HG03457 (cell line): ENCODE results near the gene CECR2.

Experiments
- ATAC-seq: cut with Tn5 transposase; IDR thresholded peaks from one replicate; pipeline ENCODE4 v1.9.1; 2021; ENCODE audit warnings: moderate number of reproducible peaks; ENCODE audit not compliant: unreplicated experiment

Gene CECR2

DNA sequence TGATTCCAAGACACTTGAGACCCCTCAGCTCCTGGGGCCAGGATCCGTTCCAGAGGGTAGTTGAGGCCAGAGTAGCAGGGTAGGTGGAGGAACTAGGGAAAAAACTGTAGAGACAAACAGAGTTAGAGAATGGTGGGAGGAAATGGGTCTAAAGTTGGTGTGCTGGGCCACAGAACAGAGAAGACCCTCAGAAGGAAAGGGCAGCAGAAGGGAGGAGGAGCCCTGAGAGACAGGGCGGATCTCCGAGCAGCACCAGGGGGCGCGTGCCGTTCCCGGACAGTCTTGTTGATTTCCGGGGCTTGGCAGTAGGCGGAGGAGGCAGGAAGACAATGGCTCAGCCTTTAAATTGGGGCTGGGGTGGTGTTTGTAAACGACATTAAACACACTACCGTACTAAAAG is 2.4 kb upstream of the CECR2 start:
- no peak for ATAC-seq

- no peak for ATAC-seq
Observed at GRCh38 chr22:17368144-17368543, 1.1 kb upstream of the CECR2 start.

DNA sequence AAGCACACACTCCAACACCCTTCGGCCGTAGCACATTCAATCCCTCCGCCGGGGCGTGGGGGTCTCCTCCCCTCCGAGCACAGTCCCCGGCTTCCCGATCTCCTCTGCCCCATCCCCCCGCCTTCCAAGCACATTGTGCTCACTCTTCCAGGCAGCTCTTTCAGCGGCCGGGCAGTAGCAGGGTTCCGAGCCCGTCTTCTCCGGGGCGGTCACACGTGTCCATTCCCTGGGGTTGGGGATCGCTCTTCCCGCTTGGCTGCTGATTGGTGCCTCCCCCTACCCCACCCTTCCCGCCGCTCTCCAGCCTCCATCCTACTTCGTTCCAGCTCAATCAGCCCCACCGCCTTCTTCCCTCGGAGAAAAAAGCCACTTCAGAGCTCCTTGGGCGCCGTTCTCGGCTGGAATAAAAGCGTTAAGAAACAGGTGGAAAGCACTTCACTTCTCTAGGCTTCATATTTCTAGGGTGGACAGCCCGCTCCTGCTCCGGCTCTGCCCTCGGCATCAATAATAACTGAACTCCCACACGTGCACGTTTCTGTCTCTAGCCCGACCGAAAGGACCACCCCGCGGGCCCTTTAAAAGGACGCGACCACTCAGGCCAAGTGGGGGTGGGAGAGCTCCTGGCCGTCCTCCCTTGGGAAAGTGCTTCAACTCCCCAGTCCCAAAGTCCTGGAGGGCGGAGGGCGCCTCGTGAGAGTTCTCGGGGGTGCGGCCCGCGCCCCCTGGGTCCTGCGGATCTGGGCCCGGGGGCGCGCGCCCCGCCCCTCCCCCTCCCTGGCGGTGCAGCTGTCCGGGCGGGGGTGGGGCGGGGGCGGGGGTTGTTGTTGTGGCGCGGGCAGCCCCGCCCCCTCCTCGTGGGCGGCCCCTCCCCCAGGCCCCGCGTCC is 464 bp upstream of the CECR2 start:
- ATAC-seq = no peak

DNA sequence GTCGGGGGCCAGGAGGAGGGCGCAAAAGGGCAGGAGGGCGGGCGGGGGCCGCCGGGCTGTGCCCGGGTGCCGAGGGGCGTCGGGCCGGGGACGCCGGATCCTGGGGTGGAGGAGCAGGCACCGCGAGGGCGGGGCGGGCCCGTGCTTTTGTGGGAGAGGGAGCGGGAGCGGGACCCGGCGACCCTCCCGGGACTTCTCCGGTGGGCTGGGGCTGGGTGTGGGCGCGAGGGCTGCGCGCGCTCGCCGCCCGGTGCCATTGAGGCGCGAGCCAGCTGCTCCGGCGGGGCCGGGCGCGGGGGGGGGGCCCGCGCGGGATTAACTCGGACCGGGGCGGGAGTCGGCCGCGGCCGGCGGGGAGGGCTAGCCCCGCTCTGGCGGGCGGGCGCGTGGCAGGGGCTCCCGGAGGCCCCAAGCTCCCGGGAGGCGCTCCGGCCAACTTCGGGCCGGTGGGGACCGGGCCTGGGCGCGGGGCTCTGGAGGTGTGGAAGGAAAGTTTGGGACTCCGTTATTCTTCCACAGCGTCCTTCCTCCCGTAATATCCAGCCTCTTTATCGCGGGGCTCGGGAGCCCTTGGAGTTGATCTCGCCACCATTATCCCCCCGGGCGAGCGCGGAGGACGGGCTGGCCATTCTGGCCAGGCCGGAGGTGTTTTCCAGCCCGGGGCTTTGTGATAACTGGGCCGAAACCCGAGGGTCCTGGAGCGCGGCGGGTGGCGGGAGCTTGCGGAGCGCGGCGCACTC is 936 bp downstream of the CECR2 start:
- ATAC-seq = no peak

GRCh38 chr22:17370766-17371432 is 1.6 kb downstream of the CECR2 start:
- no peak for ATAC-seq

GRCh38 chr22:17371448-17371847 is 2.2 kb downstream of the CECR2 start:
- no peak for ATAC-seq

- no peak for ATAC-seq
Observed at GRCh38 chr22:17373855-17374254, 4.6 kb downstream of the CECR2 start.

GRCh38 chr22:17375914-17376614 is 6.8 kb downstream of the CECR2 start:
- ATAC-seq = no peak

GRCh38 chr22:17376950-17377349 is 7.7 kb downstream of the CECR2 start:
- ATAC-seq = no peak

GRCh38 chr22:17379944-17380343 is 10.7 kb downstream of the CECR2 start:
- no peak for ATAC-seq

- ATAC-seq = no peak
Observed at GRCh38 chr22:17380359-17381087, 11.3 kb downstream of the CECR2 start.

DNA sequence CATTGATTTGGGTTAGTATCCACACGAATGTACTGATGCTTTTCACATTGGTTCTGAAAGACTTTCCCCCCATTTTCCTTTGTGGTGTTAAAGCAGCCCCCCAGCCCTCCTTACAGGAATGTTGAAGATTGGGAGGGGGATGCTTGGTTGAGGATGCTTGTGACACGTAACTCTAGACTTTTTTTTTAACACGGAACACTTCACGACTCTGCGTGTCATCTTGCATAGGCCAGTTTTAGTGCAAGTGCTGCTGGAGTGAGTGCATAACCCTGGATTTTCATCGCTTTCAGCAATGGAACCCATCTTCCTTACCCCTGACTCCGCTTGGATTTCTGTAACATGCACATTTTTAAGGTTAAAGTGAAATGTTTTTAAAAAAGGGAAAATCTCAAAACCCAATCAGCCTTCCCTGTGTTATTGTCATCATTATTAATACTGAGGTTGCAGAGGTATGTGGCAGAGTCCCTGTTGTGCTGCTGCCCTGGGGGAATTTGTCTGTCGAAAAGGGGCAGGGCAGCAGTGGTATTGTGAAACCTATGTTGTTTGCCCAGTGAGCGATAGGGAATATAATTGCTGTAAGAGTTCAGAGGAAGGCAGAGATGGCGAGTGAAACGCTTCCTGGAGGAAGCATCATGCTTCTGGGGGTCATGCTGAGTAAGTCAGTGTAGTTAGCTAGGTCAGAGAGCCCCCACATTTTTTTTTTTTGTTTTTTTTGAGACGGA is 12.1 kb downstream of the CECR2 start:
- no peak for ATAC-seq

- ATAC-seq = no peak
Observed at GRCh38 chr22:17384612-17385330, 15.5 kb downstream of the CECR2 start.

DNA sequence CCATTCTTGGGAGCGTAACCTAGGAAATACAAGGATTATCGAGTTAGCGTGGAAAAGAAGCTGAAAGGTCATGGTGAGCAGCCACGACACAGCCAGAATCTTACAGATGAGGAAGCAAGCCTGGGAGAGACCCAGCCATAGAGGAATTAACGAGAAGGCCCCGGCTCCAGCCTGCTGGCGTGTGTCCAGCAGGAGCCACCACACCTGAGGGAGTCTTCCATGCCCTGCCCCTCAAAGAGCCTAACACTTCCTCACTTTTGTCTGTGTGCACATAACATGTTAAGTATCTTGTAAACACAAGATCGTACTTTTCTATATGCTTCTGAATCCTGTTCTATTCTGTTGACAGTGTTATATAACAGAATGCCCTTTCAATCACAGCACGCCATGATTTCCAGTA is 18.1 kb downstream of the CECR2 start:
- ATAC-seq = no peak

DNA sequence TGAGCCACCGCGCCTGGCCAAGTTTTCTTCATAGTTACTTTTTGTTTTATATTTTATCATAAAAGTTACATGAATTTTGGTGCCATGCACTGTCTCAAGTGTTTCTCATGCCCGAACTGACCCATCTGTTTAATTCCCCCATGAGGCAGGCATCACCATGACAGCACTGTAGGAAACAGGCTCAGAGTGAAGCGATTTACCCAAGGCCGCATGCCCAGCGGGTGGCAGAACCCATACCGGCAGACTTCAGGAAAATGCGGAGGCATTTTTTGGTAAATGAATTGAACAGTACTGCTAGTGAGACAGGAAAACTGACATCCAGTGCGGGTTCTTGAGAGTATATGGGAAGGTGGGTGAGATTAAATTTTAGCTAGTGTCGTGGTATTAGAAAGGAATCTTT is 19.0 kb downstream of the CECR2 start:
- no peak for ATAC-seq

- ATAC-seq = no peak
Observed at GRCh38 chr22:17390087-17390486, 20.8 kb downstream of the CECR2 start.

GRCh38 chr22:17396516-17396915 is 27.3 kb downstream of the CECR2 start:
- ATAC-seq = no peak

DNA sequence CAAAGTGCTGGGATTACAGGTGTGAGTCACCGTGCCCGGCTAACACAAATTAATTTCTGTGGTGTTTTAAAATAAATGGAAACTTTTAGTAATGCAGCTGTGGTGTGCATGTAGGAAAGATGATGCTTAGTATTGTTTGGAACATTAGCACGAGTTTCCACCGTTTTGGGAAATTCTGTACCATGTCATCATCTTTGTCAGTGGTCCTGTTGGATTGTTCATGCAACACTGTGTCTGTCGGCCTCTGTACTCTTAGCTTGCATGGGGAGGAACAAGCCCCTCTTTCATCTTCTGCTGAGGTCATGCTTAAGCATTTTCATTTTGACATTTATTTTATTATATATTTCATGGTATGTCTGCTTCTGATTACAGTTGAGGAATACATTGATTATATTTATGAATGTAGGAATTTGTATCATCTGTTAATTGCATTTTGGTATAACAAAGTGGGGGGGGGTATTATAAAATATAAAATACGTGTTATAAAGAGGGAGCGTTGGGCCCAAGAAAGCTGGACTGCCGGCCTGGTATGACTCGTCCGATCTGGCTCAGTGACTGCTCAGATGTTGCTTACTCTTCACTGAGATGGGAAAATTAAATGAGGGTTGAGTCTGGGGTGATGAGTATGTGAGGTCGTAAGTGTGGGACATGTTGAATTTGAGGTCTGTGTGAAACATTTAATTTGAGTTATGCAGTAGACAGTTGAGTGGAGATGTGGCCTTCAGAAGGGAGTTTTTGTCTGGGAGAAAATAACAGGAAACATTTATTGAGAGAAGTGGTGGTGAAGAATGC is 28.7 kb downstream of the CECR2 start:
- ATAC-seq = no peak
